ENCODE data around the gene RP9. TPM values are rescaled to one million over a fixed set of nuclear protein-coding genes. Genes with fewer than 3 reads are reported as not detected.

The RP9 gene
- total and polyA plus RNA-seq, 11 donors, result 12.4 to 31.7 (median 18.0) TPM

- no peak for TF ChIP-seq POLR2A (IDR thresholded peaks at IDR 0.05)
- peak; percentile 48 to 76 (median 68) for TF ChIP-seq CTCF (IDR thresholded peaks at IDR 0.05)
- ATAC-seq (peak in 3 of 4 donors; percentile 48 to 76 (median 66)), DNase-seq (no peak)
- Histone ChIP-seq H3K36me3 (no peaks in the 10 kb centered on the region), H3K27me3 (no peaks in the 10 kb centered on the region), H3K9me3 (no peaks in the 10 kb centered on the region), H3K27ac (peak overlapping the region in 8 of 12 donors; percentile 8 to 85 (median 42)), H3K4me3 (peak overlapping the region in 4 of 12 donors; percentile 11 to 47 (median 14)), H3K4me1 (peaks cover 0 to 54% (median 12%) of the 10 kb centered on the region in 12 donors)
- 0 to 4% (median 0%) methylated on average over 1 of the region's 1 CpG for WGBS, 4 donors
- intact Hi-C loops (cut with DNase I), result loop anchor here in 8 of 10 donors (1.0 to 10.0 kb wide), 6 partner anchors 106 to 253 kb away; no protein-coding TSS in a partner anchor
These were observed 58.5 kb downstream of the RP9 start for GRCh38 chr7:33050535-33051318.

GRCh38 chr7:33048704-33049103 is 60.5 kb downstream of the RP9 start:
- H3K27me3 ChIP-seq, result no peaks in the 10 kb centered on the region
- no peaks in the 10 kb centered on the region for H3K9me3 ChIP-seq
- no peak overlapping the region for H3K4me3 ChIP-seq
- H3K4me1 ChIP-seq, result peaks cover 0 to 54% (median 27%) of the 10 kb centered on the region in 12 donors
- intact Hi-C loops (cut with DNase I), result loop anchor here in 2 of 10 donors (10.0 kb wide), 2 partner anchors 104 to 204 kb away; no protein-coding TSS in a partner anchor
- ATAC-seq (no peak), DNase-seq (no peak)
- TF ChIP-seq POLR2A (IDR thresholded peaks at IDR 0.05), result no peak
- no peak for TF ChIP-seq CTCF (IDR thresholded peaks at IDR 0.05)
- H3K36me3 ChIP-seq, result no peaks in the 10 kb centered on the region
- WGBS, 4 donors, result 93 to 98% (median 97%) methylated on average over 1 of the region's 1 CpG
- H3K27ac ChIP-seq, result no peak overlapping the region

- peaks cover 0 to 50% (median 31%) of the 10 kb centered on the region in 12 donors for H3K4me1 ChIP-seq
- no peaks in the 10 kb centered on the region for H3K9me3 ChIP-seq
- H3K27me3 ChIP-seq, result no peaks in the 10 kb centered on the region
- no peak for DNase-seq
- TF ChIP-seq CTCF (IDR thresholded peaks at IDR 0.05) (no peak), POLR2A (IDR thresholded peaks at IDR 0.05) (no peak)
- no peaks in the 10 kb centered on the region for H3K36me3 ChIP-seq
- H3K27ac ChIP-seq, result no peak overlapping the region
- H3K4me3 ChIP-seq, result no peak overlapping the region
- no peak for ATAC-seq
- intact Hi-C loops (cut with DNase I), result loop anchor here in 2 of 10 donors (10.0 kb wide), 2 partner anchors 103 to 203 kb away; no protein-coding TSS in a partner anchor
- WGBS, 4 donors, result 95 to 100% (median 97%) methylated on average over 3 of the region's 3 CpGs
These were observed 60.9 kb downstream of the RP9 start for GRCh38 chr7:33048257-33048656.

GRCh38 chr7:33044986-33045385 is 64.2 kb downstream of the RP9 start:
- H3K27me3 ChIP-seq, result no peaks in the 10 kb centered on the region
- H3K4me1 ChIP-seq, result peaks cover 0 to 57% (median 42%) of the 10 kb centered on the region in 12 donors
- no peak for ATAC-seq
- intact Hi-C loops (cut with DNase I), result loop anchor here in 4 of 10 donors (5.0 to 10.0 kb wide), 3 partner anchors 88 to 200 kb away; partner anchors contain the start of gene FKBP9 (in 3 of the 4)
- 11 to 53% (median 19%) methylated on average over 2 of the region's 2 CpGs for WGBS, 4 donors
- DNase-seq, result no peak
- no peaks in the 10 kb centered on the region for H3K9me3 ChIP-seq
- H3K36me3 ChIP-seq, result no peaks in the 10 kb centered on the region
- TF ChIP-seq CTCF (IDR thresholded peaks at IDR 0.05) (no peak), POLR2A (IDR thresholded peaks at IDR 0.05) (no peak)
- peak overlapping the region in 4 of 12 donors; percentile 52 to 76 (median 62) for H3K27ac ChIP-seq
- no peak overlapping the region for H3K4me3 ChIP-seq

All from heart left ventricle (tissue), 16 donors.